Middle frontal gyrus (tissue), 1 donor: ENCODE results near the gene CRTAC1.

Experiments used
- DNase-seq: peaks from one replicate; pipeline ENCODE4 v3.0.0-alpha.2; 2015; ENCODE audit warnings: low spot score; ENCODE audit errors: extremely low spot score

The CRTAC1 gene

DNA sequence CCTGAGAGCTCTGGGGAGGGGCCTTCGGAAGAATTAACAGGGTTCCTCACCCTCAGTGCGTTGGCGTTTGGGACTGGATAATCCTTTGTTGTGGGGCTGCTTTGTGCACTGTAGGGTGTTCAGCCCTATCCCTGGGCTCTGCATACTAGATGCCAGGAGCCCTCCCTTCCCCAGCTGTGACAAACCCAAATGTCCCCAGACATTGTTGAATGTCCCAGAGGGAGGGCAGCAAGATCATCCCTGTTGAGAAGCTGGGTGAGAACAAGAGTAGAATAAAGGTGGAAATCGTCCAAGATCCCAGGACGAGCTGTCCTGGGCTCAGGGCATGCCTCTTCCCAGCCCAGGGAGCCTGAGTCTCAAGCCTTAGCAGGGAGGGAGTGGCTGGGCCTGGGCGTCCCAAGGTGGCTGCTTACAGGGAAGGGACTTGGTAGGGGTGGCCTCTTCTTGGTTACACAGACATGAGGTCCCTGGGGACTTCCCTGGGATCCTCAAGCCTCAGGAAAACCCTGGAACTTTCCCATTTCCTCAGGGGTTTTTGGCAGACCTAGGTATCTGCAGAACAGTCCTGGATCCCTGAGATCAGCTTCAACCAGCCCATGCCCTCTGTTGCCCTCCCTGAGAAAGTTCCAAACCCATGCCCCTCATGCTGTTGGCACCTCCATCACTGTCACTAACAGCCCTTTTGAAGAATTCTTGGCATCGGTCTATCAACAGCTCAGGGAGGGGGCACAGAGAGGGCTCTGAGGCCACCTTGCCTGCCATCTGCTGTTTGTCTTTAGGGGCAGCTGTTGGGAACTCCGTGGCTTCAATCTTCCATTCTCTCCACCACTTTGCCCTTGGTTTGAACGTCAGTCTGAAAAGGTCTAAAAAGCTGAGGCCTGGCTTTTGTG, 127.0 kb downstream of the CRTAC1 start:
- no peak for DNase-seq

DNA sequence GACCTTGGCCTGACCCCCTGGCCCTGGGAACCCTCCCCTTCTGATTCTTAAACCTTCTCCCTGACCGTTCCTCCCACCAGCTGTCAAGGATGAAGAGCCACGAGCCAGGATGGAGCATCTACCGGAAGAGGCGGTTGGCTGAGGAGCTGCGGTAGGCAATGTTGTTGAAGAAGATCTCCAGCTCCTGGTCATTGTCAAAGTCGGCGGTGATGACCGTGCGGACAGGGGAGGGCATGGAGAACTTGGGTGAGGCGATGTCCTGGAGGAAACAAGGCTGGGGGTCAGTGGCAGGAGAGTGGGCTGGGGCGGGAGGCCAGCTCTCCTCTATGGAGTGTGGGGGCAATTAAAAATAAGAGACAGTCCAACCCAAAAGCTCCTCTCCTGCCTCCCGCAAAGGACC, 129.0 kb downstream of the CRTAC1 start:
- no peak for DNase-seq

DNA sequence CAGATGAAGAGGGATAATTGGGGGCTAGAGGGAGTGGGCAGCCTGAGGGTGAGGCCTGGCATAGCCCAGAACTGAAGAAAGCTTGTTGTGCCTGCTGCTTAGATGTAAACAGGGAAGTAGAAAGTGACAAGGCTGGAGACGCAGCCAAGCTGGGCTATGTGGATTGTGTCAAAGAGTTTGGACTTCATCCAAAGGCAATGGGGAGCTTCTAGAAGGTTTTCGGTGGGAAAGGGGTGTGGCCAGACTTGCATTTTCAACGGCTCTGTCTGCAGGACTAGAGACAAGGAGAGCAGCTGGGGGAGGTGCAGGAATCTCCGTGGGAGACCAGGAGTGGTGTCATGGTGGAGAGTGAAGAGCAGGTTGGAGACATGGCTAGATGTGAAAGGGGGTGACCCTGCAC, 132.0 kb downstream of the CRTAC1 start:
- no peak for DNase-seq

DNA sequence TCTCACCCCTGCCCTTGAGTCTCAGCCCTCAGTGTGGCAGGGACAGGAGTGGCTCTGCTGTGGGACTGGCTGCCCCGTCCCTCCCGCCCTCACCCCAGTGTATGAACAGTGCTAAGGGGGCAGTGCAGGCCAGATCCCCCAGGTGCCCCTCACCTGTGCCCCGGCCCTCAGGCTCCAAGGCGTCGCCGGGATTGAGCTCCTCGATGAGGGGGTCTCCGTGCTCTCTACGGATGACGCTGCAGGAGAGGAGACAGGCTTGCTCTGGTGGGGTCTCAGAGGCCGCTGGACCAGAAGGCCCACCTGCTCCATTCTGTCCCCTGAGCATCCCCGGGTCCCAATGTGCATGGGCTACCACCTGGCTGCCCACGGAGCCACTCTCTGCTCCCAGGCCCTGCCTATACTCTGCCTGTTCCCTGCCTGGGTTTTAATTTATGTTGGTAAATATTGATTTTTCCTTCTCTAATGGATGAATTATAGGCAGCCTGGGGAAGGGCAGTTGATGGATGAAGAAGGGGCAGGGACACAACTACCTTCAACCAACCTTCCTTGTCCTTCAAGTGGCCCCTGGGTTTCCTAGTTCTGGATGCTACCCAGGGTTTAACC, 133.6 kb downstream of the CRTAC1 start:
- DNase-seq: no peak

DNA sequence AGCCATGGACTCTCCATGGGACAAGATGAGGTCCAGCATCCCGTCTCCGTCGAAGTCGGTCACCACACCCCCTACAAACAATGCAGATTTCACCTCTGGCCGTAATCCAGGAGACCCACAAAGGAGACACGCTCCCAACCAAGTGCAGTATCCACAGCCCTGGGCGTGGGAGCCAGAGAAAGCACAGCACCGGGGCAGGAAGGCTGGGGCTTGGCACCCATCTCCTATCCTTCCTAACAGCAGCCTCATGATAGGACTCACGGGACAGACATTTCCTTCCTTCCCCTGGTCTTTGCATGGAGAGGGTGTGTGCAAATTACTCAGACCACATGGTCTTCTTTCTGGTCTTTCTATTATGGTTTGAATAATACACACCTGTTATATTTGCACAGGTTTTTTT, 134.5 kb downstream of the CRTAC1 start:
- no peak for DNase-seq

DNA sequence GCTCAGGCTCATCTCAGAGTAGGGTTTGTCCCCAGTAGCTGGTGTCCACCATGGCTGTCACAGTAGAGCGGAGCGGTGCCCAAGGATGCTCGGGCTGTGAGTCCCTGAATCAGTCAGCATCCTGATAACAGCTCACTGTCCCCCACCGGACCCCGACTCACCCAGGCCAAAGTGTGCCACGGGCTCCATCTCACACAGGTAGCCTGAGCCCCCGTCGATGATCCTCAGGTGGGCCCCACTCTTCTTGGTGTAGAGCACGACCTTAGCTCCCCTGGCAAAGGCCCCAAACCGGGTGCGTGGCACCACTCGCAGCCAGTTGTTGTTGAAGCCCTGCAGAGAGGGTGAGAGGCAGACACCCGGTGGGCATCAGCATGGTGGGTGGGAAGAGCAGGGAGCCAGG, 135.3 kb downstream of the CRTAC1 start:
- DNase-seq: no peak

DNA sequence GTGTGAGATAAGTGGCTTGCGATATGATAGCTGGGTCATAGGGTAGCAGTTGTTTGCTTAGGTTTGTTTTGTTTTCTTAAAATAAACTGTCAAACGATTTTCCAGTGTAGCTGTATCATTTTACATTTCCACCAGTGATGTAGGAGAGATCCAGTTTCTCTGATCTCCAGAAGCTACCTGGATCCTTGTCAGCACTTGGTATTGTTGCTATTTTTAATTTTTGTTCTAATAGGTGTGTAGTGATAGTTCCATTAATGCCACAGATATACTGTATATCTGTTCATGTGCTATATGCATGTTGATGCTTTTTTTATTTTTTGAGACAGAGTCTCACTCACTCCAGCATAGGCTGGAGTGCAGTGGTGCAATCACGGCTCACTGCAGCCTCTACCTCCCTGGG, 136.3 kb downstream of the CRTAC1 start:
- DNase-seq: no peak

DNA sequence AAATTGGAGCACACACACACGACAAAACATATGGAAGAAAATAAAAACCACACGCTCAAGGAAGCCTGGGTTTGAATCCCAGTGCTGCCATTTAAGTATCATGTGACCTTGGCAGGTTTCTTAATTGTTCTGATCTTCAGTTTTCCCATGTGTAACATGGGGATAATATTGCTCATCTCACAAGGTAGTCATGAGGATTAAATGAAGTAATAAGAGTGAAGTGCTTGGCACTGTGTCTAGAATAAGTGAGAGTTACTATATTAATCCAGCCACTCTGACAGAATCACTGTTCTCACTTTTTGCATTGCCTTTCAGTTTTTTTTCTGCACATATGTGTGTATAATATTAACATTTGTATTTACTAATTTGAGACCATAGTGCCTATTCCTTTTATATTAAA, 137.5 kb downstream of the CRTAC1 start:
- no peak for DNase-seq

DNA sequence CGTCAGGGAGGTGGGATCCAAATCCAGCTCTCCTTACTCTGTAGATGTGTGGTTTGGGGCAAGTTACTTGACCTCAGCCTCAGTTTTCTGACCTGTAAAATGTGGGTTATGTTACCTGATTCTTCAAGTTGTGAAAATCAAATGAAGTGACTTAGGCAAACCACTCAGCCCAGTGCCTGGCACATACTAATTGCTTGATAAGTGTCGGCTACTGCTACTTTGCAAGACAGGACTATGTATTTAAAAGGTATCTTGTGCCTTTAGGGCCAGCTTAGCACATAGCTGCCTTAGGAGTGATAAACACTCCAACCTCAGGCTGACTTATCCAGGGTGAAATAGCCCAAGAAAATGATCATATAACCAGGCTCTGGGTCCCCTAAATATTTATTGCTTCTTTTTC, 137.9 kb downstream of the CRTAC1 start:
- no peak for DNase-seq

DNA sequence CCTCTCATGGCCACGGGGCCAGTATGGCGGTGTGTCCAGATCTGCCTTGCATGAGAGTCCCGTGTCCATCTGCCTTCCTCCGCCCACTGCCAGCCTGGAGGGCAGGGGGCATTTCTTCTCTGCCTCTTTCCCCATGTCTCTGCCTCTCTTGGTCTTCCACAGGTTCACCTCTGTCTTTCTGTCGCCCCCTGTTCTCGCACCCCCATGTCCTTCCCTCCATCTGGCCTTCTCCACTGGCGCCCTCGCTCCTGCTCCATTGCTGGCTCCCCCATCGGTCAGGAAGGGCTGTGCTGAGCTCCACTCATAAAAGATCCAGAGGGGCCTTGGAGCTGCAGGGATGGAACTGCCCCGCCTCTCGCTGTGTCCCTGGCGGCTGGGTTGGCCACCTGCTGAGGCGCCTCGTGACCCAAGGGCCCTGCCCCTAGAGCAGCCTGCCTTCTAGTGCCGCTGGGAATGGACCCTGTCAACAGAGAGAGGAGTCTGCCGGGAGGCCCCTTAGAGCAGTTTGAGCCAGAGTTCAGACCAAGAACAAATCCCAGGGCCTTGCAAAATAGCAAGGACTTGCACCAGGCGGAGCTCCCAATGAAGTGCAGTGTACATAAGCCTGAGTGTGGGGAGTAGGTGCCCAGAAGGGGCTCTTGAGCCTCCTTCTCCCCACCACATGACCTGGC, 138.8 kb downstream of the CRTAC1 start:
- DNase-seq: no peak

DNA sequence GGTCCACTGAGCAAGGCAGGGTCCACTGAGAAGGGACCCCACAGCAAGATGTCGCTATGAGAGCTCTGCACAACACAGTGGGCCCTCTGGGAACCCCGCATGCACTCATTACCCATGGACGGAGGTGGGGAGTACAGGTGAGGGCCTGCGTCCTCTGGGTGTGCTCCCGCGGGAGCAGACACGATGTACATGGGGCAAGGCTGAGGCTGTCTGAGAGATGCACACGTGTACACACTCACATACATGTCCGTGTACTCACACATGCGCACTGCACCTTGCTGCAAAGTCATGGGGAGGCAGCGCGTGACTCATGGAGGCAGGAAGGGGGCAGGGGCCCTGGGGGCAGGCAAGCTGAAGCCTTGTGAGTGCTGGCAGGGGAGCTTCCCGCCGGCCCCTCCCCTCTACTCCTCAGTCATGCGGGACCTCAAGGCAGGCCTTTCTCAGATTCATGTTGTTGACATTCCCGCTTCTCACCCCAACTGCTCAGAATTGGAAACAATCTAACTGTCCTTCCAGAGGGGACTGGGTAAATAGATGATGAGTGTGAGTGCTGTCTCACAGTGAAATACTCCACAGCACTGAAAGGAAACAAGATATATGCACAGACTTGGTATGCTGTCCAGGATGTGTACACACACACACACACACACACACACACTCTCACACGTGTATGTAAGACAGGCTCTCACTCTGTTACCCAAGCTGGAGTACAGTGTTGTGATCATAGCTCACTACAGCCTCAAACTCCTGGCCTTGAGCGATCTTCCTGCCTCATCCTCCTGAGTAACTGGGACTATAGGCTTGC, 140.8 kb downstream of the CRTAC1 start:
- DNase-seq: no peak

DNA sequence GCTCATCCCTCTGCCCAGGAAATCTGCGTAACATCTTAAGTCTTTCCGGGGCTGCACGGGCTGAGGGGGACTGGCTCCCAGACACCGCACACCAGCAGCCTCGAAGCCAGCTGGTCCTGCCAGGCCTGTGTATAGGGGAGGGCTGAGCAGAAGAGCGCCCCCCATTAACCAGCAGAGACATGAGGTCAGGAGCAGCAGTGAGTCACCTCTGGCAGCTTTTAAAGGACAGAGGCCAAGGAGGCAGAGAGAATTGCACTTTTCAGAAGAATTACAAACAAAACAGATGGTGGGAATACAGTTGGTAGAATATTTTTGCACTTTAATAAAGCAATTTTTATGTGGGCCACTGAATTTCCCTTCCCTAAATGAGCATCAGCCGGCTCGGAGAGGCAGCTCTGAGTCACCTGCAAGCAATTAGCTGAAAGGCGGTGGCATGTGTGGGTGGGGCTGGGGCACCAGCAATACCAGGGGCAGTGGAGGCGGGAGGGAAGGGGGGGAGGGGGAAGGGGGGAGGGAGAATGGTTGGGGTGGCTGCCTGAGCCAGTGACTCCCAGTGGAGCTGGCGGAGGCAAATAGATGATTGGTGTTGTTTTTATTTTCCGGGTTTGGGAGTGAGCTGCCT, 141.7 kb downstream of the CRTAC1 start:
- no peak for DNase-seq

DNA sequence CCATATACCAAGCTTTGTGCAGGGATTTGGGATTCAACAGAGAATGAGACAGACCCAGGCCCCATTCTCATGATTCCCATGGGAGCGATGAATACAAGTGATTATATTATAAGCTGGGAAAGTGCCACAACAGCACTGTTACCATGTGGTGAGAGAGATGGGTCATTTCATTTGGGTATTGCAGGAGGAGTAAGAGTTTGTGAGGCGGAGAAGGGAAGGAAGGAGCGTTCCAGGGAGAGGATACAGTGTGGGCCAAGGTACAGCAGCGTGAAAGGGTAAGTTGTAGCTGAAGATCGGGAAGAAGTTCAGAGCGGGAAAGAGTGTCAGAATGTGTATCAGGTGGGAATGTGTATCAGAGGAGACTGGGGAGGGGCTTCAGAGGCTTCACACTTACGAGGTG, 142.3 kb downstream of the CRTAC1 start:
- no peak for DNase-seq

DNA sequence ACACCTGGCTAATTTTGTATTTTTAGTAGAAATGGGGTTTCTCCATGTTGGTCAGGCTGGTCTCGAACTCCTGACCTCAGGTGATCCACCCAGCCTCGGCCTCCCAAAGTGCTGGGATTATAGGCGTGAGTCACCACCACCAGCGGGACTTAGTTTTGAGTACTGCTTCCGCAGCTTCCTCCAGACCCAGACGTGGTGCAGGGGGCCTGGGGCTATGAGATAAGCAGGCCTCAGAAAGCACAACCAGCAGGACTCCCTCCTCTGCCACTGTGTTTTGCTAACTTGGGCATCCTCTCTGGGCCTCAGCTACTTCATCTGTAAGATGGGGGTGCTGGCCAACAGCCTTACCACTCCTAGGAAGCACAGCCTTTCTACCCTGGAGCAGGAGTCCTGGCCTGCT, 143.0 kb downstream of the CRTAC1 start:
- DNase-seq: no peak

DNA sequence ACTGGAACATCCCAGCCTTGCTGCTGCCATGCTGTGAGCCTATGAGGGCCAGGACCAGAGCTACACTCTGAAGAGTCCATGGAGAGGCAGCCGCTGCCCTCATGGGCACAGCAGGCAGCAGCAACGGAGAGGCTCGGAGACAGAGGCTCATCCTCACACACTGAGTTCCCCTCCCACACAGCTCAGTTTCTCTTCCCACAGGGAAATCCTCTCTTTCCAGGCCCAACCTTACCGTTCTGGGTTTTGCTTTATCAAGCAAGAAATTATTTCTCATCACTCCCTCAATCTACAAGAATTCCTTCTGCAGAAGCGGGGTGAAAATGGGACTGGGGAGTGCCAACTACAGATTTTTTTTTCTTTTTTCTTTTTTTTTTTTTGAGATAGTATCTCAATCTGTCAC, 144.1 kb downstream of the CRTAC1 start:
- DNase-seq: no peak

DNA sequence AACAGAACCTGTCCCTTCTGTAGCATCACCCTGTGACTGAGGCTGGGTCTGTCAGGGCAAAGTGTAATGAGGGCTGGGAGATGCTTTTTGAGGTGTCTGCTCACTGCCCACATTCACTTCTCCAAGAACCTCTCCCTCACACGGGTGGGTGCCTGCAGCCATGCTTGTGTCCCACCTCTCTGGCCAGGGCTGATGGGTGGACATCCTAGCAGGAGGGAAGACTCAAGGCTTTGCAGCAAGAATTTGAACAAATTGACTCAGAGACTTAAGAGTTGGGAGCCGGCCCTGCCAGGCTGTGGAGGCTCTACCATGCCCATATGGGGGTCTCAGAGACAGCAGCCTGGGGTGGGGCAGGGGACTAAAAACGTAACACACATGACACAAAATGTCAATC, 147.3 kb downstream of the CRTAC1 start:
- no peak for DNase-seq

DNA sequence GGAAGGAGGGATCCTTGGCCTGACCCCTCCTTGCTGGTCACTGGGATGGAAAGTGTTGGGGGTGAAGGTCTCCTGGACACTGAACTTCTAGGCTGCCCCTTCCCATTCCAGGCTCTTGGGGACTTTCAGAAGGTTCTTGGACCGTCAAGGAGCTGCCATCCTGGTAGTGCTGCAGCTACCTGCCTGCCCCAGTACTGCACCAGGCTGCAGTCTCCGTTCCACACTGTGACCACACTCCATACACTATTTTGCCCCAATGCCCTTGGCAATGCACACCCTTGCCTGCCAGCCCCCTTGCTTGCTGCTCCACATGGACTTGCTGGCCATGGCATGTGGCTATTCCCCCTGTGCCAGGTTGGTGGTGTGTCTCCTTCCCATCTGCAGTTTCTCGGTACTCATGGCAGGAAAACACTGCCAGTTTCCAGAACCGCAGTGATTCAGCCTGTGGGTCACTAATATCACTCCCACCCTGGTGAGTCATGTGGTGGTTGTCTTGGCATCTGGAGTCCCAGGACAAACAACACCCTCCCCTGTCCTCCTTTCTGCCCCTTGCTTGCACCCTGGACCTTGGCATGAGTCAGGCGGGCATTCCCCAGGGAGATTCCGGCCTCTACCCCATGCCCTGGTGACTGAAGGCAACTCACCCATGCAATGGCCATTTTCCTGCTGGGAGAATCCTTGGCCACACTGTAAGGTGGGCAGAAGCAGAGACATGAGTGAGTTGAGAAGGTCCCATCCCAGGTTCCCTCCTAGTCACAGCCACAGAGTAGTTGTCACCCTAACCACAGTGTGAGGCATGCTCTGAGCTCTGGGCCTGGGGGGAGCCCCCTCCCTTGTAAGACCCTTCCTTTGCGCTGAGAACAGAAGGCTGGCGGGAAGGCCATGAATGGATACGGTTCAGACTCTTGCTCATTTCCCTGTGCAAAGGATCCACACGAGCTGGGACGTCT, 148.0 kb downstream of the CRTAC1 start:
- no peak for DNase-seq

DNA sequence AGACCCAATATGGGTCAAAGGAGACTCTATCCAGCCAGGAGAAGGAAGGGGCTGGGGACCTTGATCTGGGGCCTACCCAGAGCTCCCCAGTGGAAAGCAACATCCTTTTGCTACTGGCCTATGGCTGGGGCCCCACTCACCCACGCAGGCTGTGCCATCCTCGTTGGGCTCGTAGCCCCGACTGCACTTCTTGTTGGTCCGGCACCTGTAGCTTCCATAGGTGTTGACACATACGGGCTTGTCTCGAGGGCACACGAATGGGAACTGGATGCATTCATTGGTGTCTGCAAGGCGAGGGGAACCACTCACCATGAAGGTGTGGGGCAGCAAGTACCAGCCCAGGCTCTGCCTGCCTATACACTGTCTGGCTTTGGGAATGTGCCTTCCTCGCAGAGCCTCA, 150.3 kb downstream of the CRTAC1 start:
- DNase-seq: no peak

DNA sequence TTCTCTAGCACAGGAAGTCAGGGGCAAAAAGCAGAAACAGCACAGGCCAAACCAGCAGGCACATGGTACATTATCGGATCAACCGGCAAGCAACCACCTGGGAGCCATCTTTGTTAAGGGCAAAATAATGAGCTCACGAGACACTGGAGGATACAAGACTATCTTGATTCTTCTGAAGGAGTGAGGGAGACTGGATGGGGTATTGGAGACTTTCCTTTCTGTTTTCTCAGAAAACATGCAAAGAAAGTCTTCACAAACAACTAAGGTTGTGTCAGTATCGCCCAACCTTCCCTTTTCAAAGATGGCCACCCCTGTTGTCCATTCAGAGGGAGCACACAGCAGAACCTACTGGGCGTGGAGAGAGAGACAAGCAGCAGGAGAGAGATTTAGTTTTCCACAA, 151.2 kb downstream of the CRTAC1 start:
- no peak for DNase-seq

DNA sequence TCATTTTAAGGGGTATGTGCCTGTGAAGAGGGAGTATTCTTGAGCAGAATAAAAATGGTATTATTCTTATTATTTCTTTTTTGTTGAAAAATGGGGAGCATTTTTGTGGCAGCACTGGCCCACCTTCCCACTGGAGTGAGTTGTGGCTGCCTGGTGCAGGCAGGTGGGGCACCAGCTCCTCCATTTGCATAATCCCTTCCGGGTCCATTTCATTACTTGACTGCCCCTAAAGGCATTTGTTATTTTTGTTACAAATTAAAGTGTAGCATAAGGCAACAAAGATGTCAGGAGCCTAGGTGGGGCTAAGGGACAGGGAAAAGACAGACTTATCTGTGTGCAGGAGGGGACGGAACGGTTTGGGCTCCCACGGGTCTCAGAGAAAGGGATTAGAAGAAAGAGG, 154.0 kb downstream of the CRTAC1 start:
- no peak for DNase-seq
